CD4-positive, alpha-beta T cell (primary cell): ENCODE results near the gene HKDC1. TPM values are rescaled to one million over a fixed set of nuclear protein-coding genes. Genes with fewer than 3 reads are reported as not detected.

ENCODE experiments used
- ATAC-seq: fragments of 200-7000 bp; cut with Tn5 transposase; one replicate; pipeline ENCODE4 v1.10.0; 2022; ENCODE audit warnings: mild to moderate bottlenecking; ENCODE audit not compliant: poor library complexity
- CTCF ChIA-PET: fragments of 350-600 bp; sonication (Branson Sonifier 250); formaldehyde crosslinking; loops from one replicate; lab custom pipeline; 2021; ENCODE audit warnings: antibody characterized with exemption, inconsistent platforms; lab: Charles Lee
- POLR2A ChIA-PET: fragments of 350-600 bp; sonication (Branson Sonifier 250); formaldehyde crosslinking; loops from one replicate; lab custom pipeline; 2021; ENCODE audit warnings: antibody characterized with exemption, inconsistent platforms; lab: Charles Lee
- DNase-seq, 14 experiments: peaks; one replicate each; pipeline ENCODE4 v3.0.0-alpha.2; 2013 to 2020; ENCODE audit warnings: mixed read lengths in 2 of 14
- H3K27ac ChIP-seq, 2 donors: one replicate each; pipeline versions ENCODE4 v1.5.1 to v1.7.0; 2013; ENCODE audit warnings: low read length in 2 of 2, low read depth in 1 of 2, mild to moderate bottlenecking in 1 of 2
- H3K27me3 ChIP-seq, 2 experiments: 1 replicate in 1 of 2; 2 replicates in 1 of 2; pipeline versions ENCODE4 v1.6.1 to v1.7.0; 2013; ENCODE audit warnings: low read length in 2 of 2, control low read depth in 1 of 2, mild to moderate bottlenecking in 1 of 2, moderate library complexity in 1 of 2; ENCODE audit not compliant: insufficient read depth in 2 of 2, control insufficient read depth in 1 of 2
- H3K36me3 ChIP-seq: one replicate; pipeline ENCODE4 v1.6.1; 2013; ENCODE audit warnings: low read length, control low read depth; ENCODE audit not compliant: insufficient read depth
- H3K4me1 ChIP-seq: one replicate; pipeline ENCODE4 v1.6.1; 2013; ENCODE audit warnings: low read length, control low read depth; ENCODE audit not compliant: insufficient read depth
- H3K4me3 ChIP-seq: one replicate; pipeline ENCODE4 v1.5.1; 2013; ENCODE audit warnings: mild to moderate bottlenecking, low read length, moderate library complexity
- H3K9me3 ChIP-seq, 2 experiments: 1 replicate in 1 of 2; 2 replicates in 1 of 2; pipeline versions ENCODE4 v1.6.1 to v1.7.0; 2013; ENCODE audit warnings: low read length in 2 of 2, mild to moderate bottlenecking in 2 of 2, control low read depth in 1 of 2, moderate library complexity in 1 of 2; ENCODE audit not compliant: control insufficient read depth in 1 of 2, insufficient read depth in 1 of 2
- H3K27ac Mint-ChIP-seq: one replicate; pipeline ENCODE4 v1.8.0; 2020; ENCODE audit warnings: mixed read lengths
- H3K27me3 Mint-ChIP-seq: one replicate; pipeline ENCODE4 v1.8.0; 2021; ENCODE audit warnings: mixed read lengths
- H3K36me3 Mint-ChIP-seq: one replicate; pipeline ENCODE4 v1.8.0; 2021; ENCODE audit warnings: low read depth, mixed read lengths
- H3K4me1 Mint-ChIP-seq: one replicate; pipeline ENCODE4 v1.8.0; 2021; ENCODE audit warnings: low read depth, mixed read lengths
- H3K4me3 Mint-ChIP-seq: one replicate; pipeline ENCODE4 v1.8.0; 2020; ENCODE audit warnings: mild to moderate bottlenecking, mixed read lengths
- H3K9me3 Mint-ChIP-seq: one replicate; pipeline ENCODE4 v1.8.0; 2020; ENCODE audit warnings: mixed read lengths
- intact Hi-C, 2 experiments: fragments of 100-400 bp; cut with DNase I in 1 of 2; cut with micrococcal nuclease in 1 of 2; formaldehyde crosslinking; loops; one replicate each; pipeline versions ENCODE4 v1.15.1 to v1.9.0; 2023 to 2025; cut with DNase I, micrococcal nuclease
- total RNA-seq, 174 experiments: library from RNA in 2 of 174; stranded (reverse) in 2 of 174; gene quantifications; one replicate each; pipeline ENCODE4 v1.2.3 and lab custom pipeline; 2021 to 2026
- TF ChIP-seq, protein P1 (sequence below): fragments of 200-600 bp; IDR thresholded peaks from one replicate; pipeline ENCODE4 v1.8.0; 2022; ENCODE audit warnings: antibody characterized with exemption, mild to moderate bottlenecking

Gene HKDC1
- total RNA-seq, 2 experiments from 2014 or later = 3.1 to 4.5 TPM

DNA sequence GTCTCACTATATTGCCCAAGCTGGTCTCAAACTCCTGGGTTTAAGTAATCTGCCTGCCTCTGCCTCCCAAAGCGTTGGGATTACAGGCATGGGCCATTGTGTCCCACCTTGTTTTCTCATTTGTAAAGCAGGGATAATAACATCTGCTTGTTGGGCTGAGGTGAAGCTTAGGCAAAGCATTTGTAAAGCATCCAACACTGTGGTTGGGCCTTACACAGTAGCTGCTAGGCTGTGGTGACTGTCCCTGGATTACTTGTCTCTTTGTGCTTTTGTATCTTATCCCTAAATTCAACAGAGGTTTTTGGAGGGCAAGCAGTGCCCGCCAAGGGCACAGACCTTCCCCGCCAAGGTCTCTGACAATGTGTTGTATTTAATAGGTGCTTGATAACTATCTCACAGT, 14.3 kb downstream of the HKDC1 start:
- Mint-ChIP-seq H3K9me3 (no peaks in the 10 kb centered on the region), H3K36me3 (no peaks in the 10 kb centered on the region), H3K4me1 (peaks cover 49% of the 10 kb centered on the region), H3K27ac (peak overlapping the region; percentile 67), H3K27me3 (no peaks in the 10 kb centered on the region), H3K4me3 (no peak overlapping the region)
- Histone ChIP-seq H3K4me1 (peaks cover 65% of the 10 kb centered on the region), H3K27ac (peak overlapping the region in 1 of 2 donors; percentile 24), H3K36me3 (no peaks in the 10 kb centered on the region), H3K4me3 (no peak overlapping the region), H3K9me3 (no peaks in the 10 kb centered on the region), H3K27me3 (no peaks in the 10 kb centered on the region)
- DNase-seq (no peak), ATAC-seq (no peak)
- intact Hi-C loops = loop anchor here in 1 of 2 experiments (10.0 kb wide), 1 partner anchor 130 kb away; no protein-coding TSS in a partner anchor
- ChIA-PET POLR2A (interaction anchor here (1.4 kb wide), 1 partner anchor 174 kb away, joined by 3 read pairs; no protein-coding TSS in a partner anchor), CTCF (no interaction called here)
- TF ChIP-seq, protein P1, sequence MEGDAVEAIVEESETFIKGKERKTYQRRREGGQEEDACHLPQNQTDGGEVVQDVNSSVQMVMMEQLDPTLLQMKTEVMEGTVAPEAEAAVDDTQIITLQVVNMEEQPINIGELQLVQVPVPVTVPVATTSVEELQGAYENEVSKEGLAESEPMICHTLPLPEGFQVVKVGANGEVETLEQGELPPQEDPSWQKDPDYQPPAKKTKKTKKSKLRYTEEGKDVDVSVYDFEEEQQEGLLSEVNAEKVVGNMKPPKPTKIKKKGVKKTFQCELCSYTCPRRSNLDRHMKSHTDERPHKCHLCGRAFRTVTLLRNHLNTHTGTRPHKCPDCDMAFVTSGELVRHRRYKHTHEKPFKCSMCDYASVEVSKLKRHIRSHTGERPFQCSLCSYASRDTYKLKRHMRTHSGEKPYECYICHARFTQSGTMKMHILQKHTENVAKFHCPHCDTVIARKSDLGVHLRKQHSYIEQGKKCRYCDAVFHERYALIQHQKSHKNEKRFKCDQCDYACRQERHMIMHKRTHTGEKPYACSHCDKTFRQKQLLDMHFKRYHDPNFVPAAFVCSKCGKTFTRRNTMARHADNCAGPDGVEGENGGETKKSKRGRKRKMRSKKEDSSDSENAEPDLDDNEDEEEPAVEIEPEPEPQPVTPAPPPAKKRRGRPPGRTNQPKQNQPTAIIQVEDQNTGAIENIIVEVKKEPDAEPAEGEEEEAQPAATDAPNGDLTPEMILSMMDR = no peak

DNA sequence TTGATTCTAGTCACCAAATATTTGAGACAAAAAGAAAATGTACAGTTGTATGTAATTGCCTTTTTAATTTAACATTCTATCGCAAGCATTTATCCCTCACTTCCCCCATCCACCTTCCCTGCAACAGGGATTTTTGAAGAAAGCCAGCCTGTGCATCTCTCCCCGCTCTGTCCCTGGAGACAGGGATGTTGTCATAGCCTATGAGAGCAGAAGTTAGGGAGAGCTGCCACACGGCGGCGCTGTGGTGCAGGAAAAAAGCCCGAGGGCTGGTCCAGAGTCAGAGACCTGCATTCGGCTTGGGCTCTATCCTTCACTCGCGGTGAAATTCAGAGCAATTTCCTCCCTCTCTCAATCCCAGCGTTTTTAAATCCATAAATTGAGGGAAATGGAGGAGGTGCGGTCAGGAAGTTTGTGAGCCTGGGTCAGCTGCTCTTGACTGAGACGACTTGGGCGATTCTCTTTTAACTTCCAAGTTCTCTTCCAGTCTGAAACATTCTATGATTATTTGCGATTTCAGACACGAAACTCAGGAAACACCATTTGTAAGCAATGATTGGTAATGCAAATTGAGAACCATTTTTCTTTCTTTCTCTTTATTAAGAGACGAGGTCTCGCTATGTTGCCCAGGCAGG, 17.5 kb downstream of the HKDC1 start:
- intact Hi-C loops = loop anchor here (1.0 to 10.0 kb wide), 6 partner anchors 80 to 400 kb away; no protein-coding TSS in a partner anchor
- H3K27me3 Mint-ChIP-seq = no peaks in the 10 kb centered on the region
- no peaks in the 10 kb centered on the region for H3K9me3 Mint-ChIP-seq
- peaks cover 41% of the 10 kb centered on the region for H3K4me1 ChIP-seq
- POLR2A ChIA-PET = interaction anchor here (1.1 kb wide), 1 partner anchor 155 kb away, joined by 3 read pairs; no protein-coding TSS in a partner anchor
- peaks cover 26% of the 10 kb centered on the region for H3K4me1 Mint-ChIP-seq
- no peaks in the 10 kb centered on the region for H3K27me3 ChIP-seq
- CTCF ChIA-PET = interaction anchor here (1.0 to 4.7 kb wide), 3 partner anchors 12 to 154 kb away, joined by 4 to 48 read pairs (median 4); no protein-coding TSS in a partner anchor
- peak; percentile 72 to 94 (median 86) for DNase-seq
- no peak overlapping the region for H3K27ac Mint-ChIP-seq
- peak; percentile 82 for ATAC-seq
- H3K27ac ChIP-seq = no peak overlapping the region
- no peaks in the 10 kb centered on the region for H3K9me3 ChIP-seq
- no peak overlapping the region for H3K4me3 Mint-ChIP-seq
- TF ChIP-seq, protein P1 = peak; percentile 91
- no peak overlapping the region for H3K4me3 ChIP-seq
- peaks cover 6% of the 10 kb centered on the region for H3K36me3 ChIP-seq
- peaks cover 8% of the 10 kb centered on the region for H3K36me3 Mint-ChIP-seq

DNA sequence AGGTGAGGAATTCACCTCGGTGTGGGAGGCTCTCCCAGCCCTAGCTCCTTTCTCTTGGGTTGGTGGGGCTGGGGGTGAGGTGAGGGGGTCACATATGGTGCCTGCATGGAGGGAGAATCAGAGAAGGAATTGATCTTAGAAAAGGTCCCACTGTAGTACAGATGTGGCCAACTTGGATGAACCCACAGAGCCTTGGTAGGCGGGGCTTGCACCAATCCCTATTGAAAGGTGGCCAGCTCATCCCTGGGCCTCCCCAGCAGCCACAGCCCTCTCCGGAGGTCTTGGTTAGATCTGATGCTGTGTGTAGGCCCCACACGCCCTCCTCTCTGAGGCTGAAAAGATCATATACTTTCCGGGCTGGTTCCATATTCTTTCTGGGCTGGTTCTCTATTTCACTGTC, 19.0 kb downstream of the HKDC1 start:
- Mint-ChIP-seq H3K36me3 (peaks cover 12% of the 10 kb centered on the region), H3K4me3 (no peak overlapping the region), H3K9me3 (no peaks in the 10 kb centered on the region), H3K4me1 (peaks cover 17% of the 10 kb centered on the region), H3K27ac (no peak overlapping the region), H3K27me3 (no peaks in the 10 kb centered on the region)
- Histone ChIP-seq H3K4me1 (peaks cover 26% of the 10 kb centered on the region), H3K9me3 (no peaks in the 10 kb centered on the region), H3K27ac (no peak overlapping the region), H3K4me3 (no peak overlapping the region), H3K27me3 (no peaks in the 10 kb centered on the region), H3K36me3 (peaks cover 16% of the 10 kb centered on the region)
- POLR2A ChIA-PET = interaction anchor here (1.6 kb wide), 1 partner anchor 154 kb away, joined by 4 read pairs; no protein-coding TSS in a partner anchor
- CTCF ChIA-PET = interaction anchor here (0.7 to 4.7 kb wide), 2 partner anchors 135 to 152 kb away, joined by 3 to 48 read pairs; no protein-coding TSS in a partner anchor
- TF ChIP-seq, protein P1 = no peak
- no peak for ATAC-seq
- no peak for DNase-seq
- intact Hi-C loops = loop anchor here (2.0 to 10.0 kb wide), 4 partner anchors 78 to 398 kb away; no protein-coding TSS in a partner anchor
